Gastrocnemius medialis (tissue), 4 donors: ENCODE data around the gene CACNA2D1.

Experiments
- POLR2A ChIP-seq, 2 donors: fragments of 450-650 bp; IDR thresholded peaks; one replicate each; pipeline ENCODE4 v1.6.1; 2017; ENCODE audit warnings: antibody characterized with exemption in 2 of 2, mild to moderate bottlenecking in 2 of 2, moderate library complexity in 2 of 2
- TF ChIP-seq, protein P1 (sequence below), 5 experiments: fragments of 450-650 bp in 3 of 5; fragments of 200-600 bp in 2 of 5; sonication (generic) in 2 of 5; IDR thresholded peaks in 4 of 5; conservative IDR thresholded peaks in 1 of 5; 1 replicate in 4 of 5; 2 replicates in 1 of 5; pipeline ENCODE4 v1.5.1; 2016 to 2019; ENCODE audit warnings: antibody characterized with exemption in 5 of 5, mild to moderate bottlenecking in 3 of 5, moderate library complexity in 3 of 5

DNA sequence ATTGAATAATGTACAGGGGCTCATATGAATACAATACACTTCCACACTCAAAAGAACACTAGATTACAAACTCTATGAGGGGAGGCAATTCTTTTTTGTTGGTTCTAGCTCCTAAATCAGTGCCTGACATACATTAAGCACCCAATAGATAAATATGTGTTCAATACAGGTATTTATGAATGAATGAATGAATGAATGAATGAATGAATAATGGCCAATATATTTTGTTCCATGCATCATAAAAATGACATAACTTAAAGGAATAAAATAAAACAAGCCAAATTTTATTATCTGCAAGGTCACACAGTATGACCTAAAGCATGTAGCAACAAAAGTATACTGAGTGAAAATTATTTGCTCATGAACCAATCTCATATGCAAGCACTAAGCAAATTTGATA is 168.9 kb downstream of the CACNA2D1 start:
- TF ChIP-seq, protein P1, sequence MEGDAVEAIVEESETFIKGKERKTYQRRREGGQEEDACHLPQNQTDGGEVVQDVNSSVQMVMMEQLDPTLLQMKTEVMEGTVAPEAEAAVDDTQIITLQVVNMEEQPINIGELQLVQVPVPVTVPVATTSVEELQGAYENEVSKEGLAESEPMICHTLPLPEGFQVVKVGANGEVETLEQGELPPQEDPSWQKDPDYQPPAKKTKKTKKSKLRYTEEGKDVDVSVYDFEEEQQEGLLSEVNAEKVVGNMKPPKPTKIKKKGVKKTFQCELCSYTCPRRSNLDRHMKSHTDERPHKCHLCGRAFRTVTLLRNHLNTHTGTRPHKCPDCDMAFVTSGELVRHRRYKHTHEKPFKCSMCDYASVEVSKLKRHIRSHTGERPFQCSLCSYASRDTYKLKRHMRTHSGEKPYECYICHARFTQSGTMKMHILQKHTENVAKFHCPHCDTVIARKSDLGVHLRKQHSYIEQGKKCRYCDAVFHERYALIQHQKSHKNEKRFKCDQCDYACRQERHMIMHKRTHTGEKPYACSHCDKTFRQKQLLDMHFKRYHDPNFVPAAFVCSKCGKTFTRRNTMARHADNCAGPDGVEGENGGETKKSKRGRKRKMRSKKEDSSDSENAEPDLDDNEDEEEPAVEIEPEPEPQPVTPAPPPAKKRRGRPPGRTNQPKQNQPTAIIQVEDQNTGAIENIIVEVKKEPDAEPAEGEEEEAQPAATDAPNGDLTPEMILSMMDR (IDR thresholded peaks at IDR 0.05 in 4 of 5, conservative IDR thresholded peaks at IDR 0.05 in 1 of 5), result no peak
- no peak for TF ChIP-seq POLR2A (IDR thresholded peaks at IDR 0.05)
